Adrenal gland (tissue), 12 donors: ENCODE measurements around the gene UGT1A4. TPM values are rescaled to one million over a fixed set of nuclear protein-coding genes. Genes with fewer than 3 reads are reported as not detected.

Source experiments
- DNase-seq, 7 donors: peaks; one replicate each; pipeline ENCODE4 v3.0.0-alpha.2; 2019 to 2020
- H3K27ac ChIP-seq, 5 donors: fragments of 200-600 bp; sonication (generic) in 4 of 5; 1 replicate in 3 of 5; 2 replicates in 2 of 5; pipeline versions ENCODE4 v1.5.1 to v1.8.0; 2016 to 2020; ENCODE audit warnings: mild to moderate bottlenecking in 1 of 5
- H3K27me3 ChIP-seq: fragments of 200-600 bp; 2 replicates; pipeline ENCODE4 v1.8.0; 2021
- H3K36me3 ChIP-seq, 2 donors: fragments of 200-600 bp; replicated peaks in 1 of 2; 1 replicate in 1 of 2; 2 replicates in 1 of 2; pipeline versions ENCODE4 v1.5.1 to v1.8.0; 2018 to 2022
- H3K4me1 ChIP-seq, 2 donors: fragments of 200-600 bp; replicated peaks in 1 of 2; 1 replicate in 1 of 2; 2 replicates in 1 of 2; pipeline versions ENCODE4 v1.5.1 to v1.8.0; 2018 to 2021
- H3K4me3 ChIP-seq, 4 donors: fragments of 200-600 bp; sonication (generic) in 3 of 4; one replicate each; pipeline ENCODE4 v1.5.1; 2016 to 2018
- H3K9me3 ChIP-seq, 3 donors: fragments of 200-600 bp; sonication (generic) in 1 of 3; replicated peaks in 1 of 3; 1 replicate in 2 of 3; 2 replicates in 1 of 3; pipeline versions ENCODE4 v1.5.1 to v1.8.0; 2016 to 2021
- POLR2A ChIP-seq, 2 donors: fragments of 450-650 bp; IDR thresholded peaks; one replicate each; pipeline ENCODE4 v1.6.1; 2017; ENCODE audit warnings: antibody characterized with exemption in 2 of 2, mild to moderate bottlenecking in 2 of 2, moderate library complexity in 1 of 2
- whole genome bisulfite sequencing, 4 donors: extraction: QIAGEN DNeasy Blood & Tissue Kit in 2 of 4; methylation state at CpG; one replicate each; pipeline versions ENCODE4 v1.1.5 to v1.1.7; 2013 to 2017; 5-methylcytosine and 5-hydroxymethylcytosine counted together
- intact Hi-C, 2 donors: fragments of 100-400 bp; cut with DNase I; formaldehyde crosslinking; loops; one replicate each; pipeline versions ENCODE4 v1.14.1 to v1.15.0; 2022 to 2023
- polyA plus RNA-seq, 3 donors: library from polyadenylated mRNA; stranded (reverse); fragments of 200-250 nt in 2 of 3; fragments of 350-450 nt in 1 of 3; fragmentation: Illumina TruSeq in 1 of 3; extraction: RNeasy Lipid Tissue Mini Kit (QIAGEN cat#74804) in 1 of 3; gene quantifications; one replicate each; pipeline ENCODE4 v1.2.3, GENCODE V29; 2013 to 2014
- total RNA-seq, 9 donors: library from RNA; depleted of rRNA in 4 of 9; stranded (reverse); fragments of >200 nt in 4 of 9; fragments of 120-200 nt in 1 of 9; fragmentation: NEBNext Ultra II Directional in 1 of 9; extraction: Animal tissue kit (Norgen Biotek cat#: 25700) in 1 of 9; gene quantifications; one replicate each; pipeline versions ENCODE4 v1.1.0 to v1.2.4, GENCODE V29; 2013 to 2023
- TF ChIP-seq, protein P1 (sequence below), 6 experiments: fragments of 450-650 bp in 4 of 6; fragments of 200-600 bp in 2 of 6; sonication (generic) in 1 of 6; IDR thresholded peaks; 1 replicate in 5 of 6; 2 replicates in 1 of 6; pipeline versions ENCODE4 v1.5.1 to v1.8.0; 2016 to 2021; ENCODE audit warnings: antibody characterized with exemption in 6 of 6, mild to moderate bottlenecking in 2 of 6, moderate library complexity in 1 of 6
- donor health status: healthy with polysubstance abuse.
- donor health status: Bipolar disorder and iron deficiency.
- donor health status: DM: yes; HTN: yes; CAD: no.
- donor health status: DM: no; HTN: no; CAD: no.
- donor health status: DM: no; HTN: no; CAD: no.
- donor health status: DM: yes; HTN: yes; CAD: no.

UGT1A4 gene
- total and polyA plus RNA-seq, 12 donors = 0.36 TPM; not detected in 11

DNA sequence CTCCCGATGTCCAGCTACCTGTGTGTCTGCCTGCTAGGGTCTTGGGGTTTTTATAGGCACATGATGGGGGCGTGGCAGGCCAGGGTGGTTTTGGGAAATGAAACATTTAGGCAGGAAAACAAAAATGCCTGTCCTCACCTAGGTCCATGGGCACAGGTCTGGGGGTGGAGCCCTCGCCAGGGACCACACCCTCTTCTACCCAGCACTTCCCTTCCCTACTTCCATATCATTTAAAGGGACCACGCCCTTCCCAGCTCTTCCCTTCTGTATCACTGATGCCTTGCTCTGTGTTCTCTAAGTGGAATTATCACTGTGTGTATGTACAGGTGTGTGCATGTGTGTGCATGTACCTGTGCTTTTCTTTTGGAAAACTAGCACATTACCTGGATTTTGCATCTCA lies 47.9 kb downstream of the UGT1A4 start:
- TF ChIP-seq, protein P1, sequence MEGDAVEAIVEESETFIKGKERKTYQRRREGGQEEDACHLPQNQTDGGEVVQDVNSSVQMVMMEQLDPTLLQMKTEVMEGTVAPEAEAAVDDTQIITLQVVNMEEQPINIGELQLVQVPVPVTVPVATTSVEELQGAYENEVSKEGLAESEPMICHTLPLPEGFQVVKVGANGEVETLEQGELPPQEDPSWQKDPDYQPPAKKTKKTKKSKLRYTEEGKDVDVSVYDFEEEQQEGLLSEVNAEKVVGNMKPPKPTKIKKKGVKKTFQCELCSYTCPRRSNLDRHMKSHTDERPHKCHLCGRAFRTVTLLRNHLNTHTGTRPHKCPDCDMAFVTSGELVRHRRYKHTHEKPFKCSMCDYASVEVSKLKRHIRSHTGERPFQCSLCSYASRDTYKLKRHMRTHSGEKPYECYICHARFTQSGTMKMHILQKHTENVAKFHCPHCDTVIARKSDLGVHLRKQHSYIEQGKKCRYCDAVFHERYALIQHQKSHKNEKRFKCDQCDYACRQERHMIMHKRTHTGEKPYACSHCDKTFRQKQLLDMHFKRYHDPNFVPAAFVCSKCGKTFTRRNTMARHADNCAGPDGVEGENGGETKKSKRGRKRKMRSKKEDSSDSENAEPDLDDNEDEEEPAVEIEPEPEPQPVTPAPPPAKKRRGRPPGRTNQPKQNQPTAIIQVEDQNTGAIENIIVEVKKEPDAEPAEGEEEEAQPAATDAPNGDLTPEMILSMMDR (IDR thresholded peaks at IDR 0.05) = no peak
- no peak for TF ChIP-seq POLR2A (IDR thresholded peaks at IDR 0.05)
- Histone ChIP-seq H3K36me3 (no peaks in the 10 kb centered on the region), H3K4me3 (no peak overlapping the region), H3K9me3 (no peaks in the 10 kb centered on the region), H3K4me1 (no peaks in the 10 kb centered on the region), H3K27ac (no peak overlapping the region), H3K27me3 (peaks cover 7% of the 10 kb centered on the region)
- no peak for DNase-seq
- intact Hi-C loops = no loop called here
- 68 to 75% (median 72%) methylated on average over 4 of the region's 4 CpGs for WGBS, 4 donors

DNA sequence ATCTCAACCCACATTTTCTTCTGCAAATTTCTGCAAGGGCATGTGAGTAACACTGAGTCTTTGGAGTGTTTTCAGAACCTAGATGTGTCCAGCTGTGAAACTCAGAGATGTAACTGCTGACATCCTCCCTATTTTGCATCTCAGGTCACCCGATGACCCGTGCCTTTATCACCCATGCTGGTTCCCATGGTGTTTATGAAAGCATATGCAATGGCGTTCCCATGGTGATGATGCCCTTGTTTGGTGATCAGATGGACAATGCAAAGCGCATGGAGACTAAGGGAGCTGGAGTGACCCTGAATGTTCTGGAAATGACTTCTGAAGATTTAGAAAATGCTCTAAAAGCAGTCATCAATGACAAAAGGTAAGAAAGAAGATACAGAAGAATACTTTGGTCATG lies 49.5 kb downstream of the UGT1A4 start:
- Histone ChIP-seq H3K27me3 (peaks cover 7% of the 10 kb centered on the region), H3K36me3 (no peaks in the 10 kb centered on the region), H3K4me3 (no peak overlapping the region), H3K27ac (no peak overlapping the region), H3K4me1 (no peaks in the 10 kb centered on the region), H3K9me3 (no peaks in the 10 kb centered on the region)
- intact Hi-C loops = no loop called here
- no peak for DNase-seq
- TF ChIP-seq, protein P1 (IDR thresholded peaks at IDR 0.05) = no peak
- no peak for TF ChIP-seq POLR2A (IDR thresholded peaks at IDR 0.05)
- 73 to 83% (median 76%) methylated on average over 4 of the region's 4 CpGs for WGBS, 4 donors

DNA sequence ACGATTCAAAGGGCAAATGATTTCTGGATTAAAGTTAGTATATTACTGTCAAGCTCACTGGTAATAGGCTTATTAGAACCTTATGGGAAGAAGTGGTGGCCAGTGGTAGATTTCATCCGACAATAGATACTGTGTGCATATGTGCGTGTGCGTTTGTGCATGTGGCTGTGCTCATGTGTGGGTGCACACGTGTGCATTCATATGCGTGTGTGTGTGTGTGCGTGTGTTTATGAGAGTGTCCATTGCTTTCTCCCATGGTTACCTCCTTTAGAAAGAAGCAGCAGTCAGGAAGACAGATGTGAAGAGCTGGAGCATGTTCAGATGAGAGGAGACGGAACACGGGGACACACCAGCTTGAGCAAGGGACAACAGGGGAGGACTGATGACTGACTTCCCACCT lies 50.7 kb downstream of the UGT1A4 start:
- intact Hi-C loops = no loop called here
- peaks cover 7% of the 10 kb centered on the region for H3K27me3 ChIP-seq
- H3K36me3 ChIP-seq = no peaks in the 10 kb centered on the region
- no peak overlapping the region for H3K4me3 ChIP-seq
- no peaks in the 10 kb centered on the region for H3K4me1 ChIP-seq
- DNase-seq = no peak
- H3K27ac ChIP-seq = no peak overlapping the region
- TF ChIP-seq, protein P1 (IDR thresholded peaks at IDR 0.05) = no peak
- no peak for TF ChIP-seq POLR2A (IDR thresholded peaks at IDR 0.05)
- no peaks in the 10 kb centered on the region for H3K9me3 ChIP-seq
- WGBS, 4 donors = 84 to 91% (median 86%) methylated on average over 9 of the region's 9 CpGs

DNA sequence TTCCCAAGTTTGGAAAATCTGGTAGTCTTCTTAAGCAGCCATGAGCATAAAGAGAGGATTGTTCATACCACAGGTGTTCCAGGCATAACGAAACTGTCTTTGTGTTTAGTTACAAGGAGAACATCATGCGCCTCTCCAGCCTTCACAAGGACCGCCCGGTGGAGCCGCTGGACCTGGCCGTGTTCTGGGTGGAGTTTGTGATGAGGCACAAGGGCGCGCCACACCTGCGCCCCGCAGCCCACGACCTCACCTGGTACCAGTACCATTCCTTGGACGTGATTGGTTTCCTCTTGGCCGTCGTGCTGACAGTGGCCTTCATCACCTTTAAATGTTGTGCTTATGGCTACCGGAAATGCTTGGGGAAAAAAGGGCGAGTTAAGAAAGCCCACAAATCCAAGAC lies 53.6 kb downstream of the UGT1A4 start:
- DNase-seq = no peak
- 80 to 87% (median 85%) methylated on average over 12 to 16 of the region's 16 CpGs for WGBS, 4 donors
- TF ChIP-seq, protein P1 (IDR thresholded peaks at IDR 0.05) = no peak
- TF ChIP-seq POLR2A (IDR thresholded peaks at IDR 0.05) = no peak
- H3K36me3 ChIP-seq = no peaks in the 10 kb centered on the region
- intact Hi-C loops = no loop called here
- H3K4me3 ChIP-seq = no peak overlapping the region
- no peak overlapping the region for H3K27ac ChIP-seq
- H3K27me3 ChIP-seq = no peaks in the 10 kb centered on the region
- H3K4me1 ChIP-seq = no peaks in the 10 kb centered on the region
- H3K9me3 ChIP-seq = no peaks in the 10 kb centered on the region
